NCI-H82 treated with DMSO at 0.1 percent for 48 hours (cell line): ENCODE results near the gene MTHFD2.
"Not testable (repeated sequence)": the region's sequence is repeated elsewhere in the genome, so short reads cannot be mapped to it uniquely, and the experiment has no call there.

Experiments
- DNase-seq: peaks from one replicate; lab custom pipeline; 2025; ENCODE audit not compliant: unreplicated experiment; lab: John Stamatoyannopoulos, UW

The MTHFD2 gene

GRCh38 chr2:74198461-74199274 is at the start of gene MTHFD2:
MTHFD2 (plus strand) TSS chr2:74198615; CDS start chr2:74198642, 27 bp downstream.
- DNase-seq = peak; percentile 94

GRCh38 chr2:74149247-74149525 is 49.2 kb upstream of the MTHFD2 start:
- DNase-seq = no peak

GRCh38 chr2:74149570-74150319 is 48.7 kb upstream of the MTHFD2 start:
- DNase-seq = no peak

- no peak for DNase-seq
Measured at GRCh38 chr2:74152954-74153353, 45.5 kb upstream of the MTHFD2 start.

GRCh38 chr2:74155830-74156229 is 42.6 kb upstream of the MTHFD2 start:
- no peak for DNase-seq

- DNase-seq = no peak
Measured at GRCh38 chr2:74162951-74163350, 35.5 kb upstream of the MTHFD2 start.

GRCh38 chr2:74164761-74165160 is 33.7 kb upstream of the MTHFD2 start:
- no peak for DNase-seq

GRCh38 chr2:74168739-74169138 is 29.7 kb upstream of the MTHFD2 start:
- DNase-seq = no peak

- no peak for DNase-seq
Measured at GRCh38 chr2:74174909-74175308, 23.5 kb upstream of the MTHFD2 start.

- DNase-seq = no peak
Measured at GRCh38 chr2:74177696-74178095, 20.7 kb upstream of the MTHFD2 start.

- DNase-seq = peak; percentile 99
Measured at GRCh38 chr2:74178211-74179062, 20.0 kb upstream of the MTHFD2 start, which contains the start of gene MOB1A. MOB1A (minus strand) TSS chr2:74178879; CDS start chr2:74178674, 205 bp downstream.

GRCh38 chr2:74179063-74179865 is 19.2 kb upstream of the MTHFD2 start:
- no peak for DNase-seq

GRCh38 chr2:74181739-74182138 is 16.7 kb upstream of the MTHFD2 start:
- peak; percentile 98 for DNase-seq

GRCh38 chr2:74183878-74184277 is 14.5 kb upstream of the MTHFD2 start:
- DNase-seq = no peak

- DNase-seq = no peak
Measured at GRCh38 chr2:74186038-74186437, 12.4 kb upstream of the MTHFD2 start.

- DNase-seq = not testable (repeated sequence)
Measured at GRCh38 chr2:74186706-74187105, 11.7 kb upstream of the MTHFD2 start.

GRCh38 chr2:74188018-74188601 is 10.3 kb upstream of the MTHFD2 start:
- DNase-seq = no peak

- no peak for DNase-seq
Measured at GRCh38 chr2:74188696-74189095, 9.7 kb upstream of the MTHFD2 start.

GRCh38 chr2:74191596-74192380 is 6.6 kb upstream of the MTHFD2 start:
- no peak for DNase-seq
